Cardiac septum (tissue), 1 donor: Measurements from ENCODE around the gene NPW. TPM values are rescaled to one million over a fixed set of nuclear protein-coding genes. Genes with fewer than 3 reads are reported as not detected.
"Not testable (repeated sequence)": the region's sequence is repeated elsewhere in the genome, so short reads cannot be mapped to it uniquely, and the experiment has no call there.

Source experiments
- DNase-seq: peaks from one replicate; pipeline ENCODE4 v3.0.0-alpha.2; 2020; ENCODE audit warnings: low spot score
- intact Hi-C: fragments of 100-400 bp; cut with DNase I; formaldehyde crosslinking; loops from one replicate; pipeline ENCODE4 v1.14.0; 2022
- total RNA-seq: library from RNA; stranded (reverse); fragmentation: NEBNext Ultra II Directional; extraction: Animal tissue kit (Norgen Biotek cat#: 25700); gene quantifications from one replicate; pipeline ENCODE4 v1.2.1, GENCODE V29; 2021
- donor health status: DM: no; HTN: no; CAD: no.

Gene NPW
- total RNA-seq, 1 donor from 2014 or later = not detected

- intact Hi-C loops = loop anchor here (10.0 kb wide), 1 partner anchor 488 kb away; no protein-coding TSS in a partner anchor
- no peak for DNase-seq
Observed at GRCh38 chr16:2032285-2033056, 12.9 kb downstream of the NPW start.

DNA sequence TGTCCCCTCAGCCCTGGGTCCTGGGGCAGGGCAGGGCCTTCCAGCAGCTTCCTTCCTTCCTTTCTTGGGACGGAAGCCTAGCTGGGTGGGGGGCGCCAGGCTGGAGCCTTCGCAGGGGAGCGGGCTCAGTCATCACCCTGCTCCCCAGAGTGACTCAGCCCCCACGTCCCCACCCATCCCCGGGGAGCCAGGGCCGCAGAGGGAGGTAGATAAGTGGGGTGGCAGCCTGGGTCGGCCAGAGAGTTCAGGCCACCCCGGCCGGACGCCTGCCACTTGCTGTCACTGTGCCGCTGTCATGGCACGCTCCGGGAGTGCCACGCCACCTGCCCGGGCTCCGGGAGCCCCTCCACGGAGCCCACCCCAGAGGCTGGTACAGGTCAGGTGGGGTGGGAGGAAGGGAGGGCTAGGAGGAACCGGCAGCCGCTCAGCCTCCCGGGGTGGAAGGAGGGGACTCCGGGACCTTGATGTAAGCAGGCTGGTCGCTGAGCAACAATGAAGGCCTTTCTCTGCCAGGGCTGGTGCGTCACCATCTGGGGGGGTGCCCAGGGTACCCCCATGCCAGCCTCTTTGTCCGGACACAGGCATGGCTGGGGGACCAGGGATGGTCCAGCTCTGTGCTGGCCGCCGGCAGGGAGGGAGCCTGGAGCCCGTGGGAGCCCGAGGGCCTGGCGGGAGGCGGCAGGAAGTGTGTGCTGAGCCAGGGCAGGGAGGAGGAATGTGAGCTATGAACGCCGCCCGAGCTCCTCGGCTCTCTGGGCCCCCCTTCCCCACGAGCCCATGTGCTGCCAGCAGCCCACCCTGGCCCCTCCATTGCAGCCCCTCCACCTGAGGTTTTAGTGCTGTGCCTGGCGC, 13.7 kb downstream of the NPW start:
- DNase-seq = no peak
- intact Hi-C loops = loop anchor here (10.0 kb wide), 1 partner anchor 488 kb away; no protein-coding TSS in a partner anchor

DNA sequence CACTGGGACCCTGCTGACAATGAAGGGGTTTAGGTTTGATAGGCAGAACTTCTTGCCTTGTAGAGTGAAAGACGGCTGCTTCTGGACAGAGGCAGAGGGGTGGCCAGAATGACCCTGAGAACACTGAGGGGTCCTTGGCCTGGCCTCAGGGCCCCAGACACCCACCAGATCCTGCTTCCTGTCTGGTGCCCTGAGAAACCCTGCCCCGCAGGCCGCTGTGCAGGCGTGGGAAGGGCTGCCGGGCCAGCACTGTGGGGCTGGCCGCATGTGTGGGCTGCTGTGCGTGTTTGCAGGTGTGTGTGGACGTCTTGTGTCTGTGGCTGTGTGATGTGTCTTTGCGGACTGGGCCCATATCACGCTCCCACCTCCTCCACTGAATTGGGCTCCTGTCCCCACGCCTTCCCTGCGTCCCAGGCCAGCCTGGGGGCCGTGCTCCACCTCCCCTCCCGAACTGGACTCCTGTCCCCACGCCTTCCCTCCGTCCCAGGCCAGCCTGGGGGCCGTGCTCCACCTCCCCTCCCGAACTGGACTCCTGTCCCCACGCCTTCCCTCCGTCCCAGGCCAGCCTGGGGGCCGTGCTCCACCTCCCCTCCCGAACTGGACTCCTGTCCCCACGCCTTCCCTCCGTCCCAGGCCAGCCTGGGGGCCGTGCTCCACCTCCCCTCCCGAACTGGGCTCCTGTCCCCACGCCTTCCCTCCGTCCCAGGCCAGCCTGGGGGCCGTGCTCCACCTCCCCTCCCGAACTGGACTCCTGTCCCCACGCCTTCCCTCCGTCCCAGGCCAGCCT, 14.5 kb downstream of the NPW start:
- intact Hi-C loops = loop anchor here (10.0 kb wide), 1 partner anchor 489 kb away; no protein-coding TSS in a partner anchor

DNA sequence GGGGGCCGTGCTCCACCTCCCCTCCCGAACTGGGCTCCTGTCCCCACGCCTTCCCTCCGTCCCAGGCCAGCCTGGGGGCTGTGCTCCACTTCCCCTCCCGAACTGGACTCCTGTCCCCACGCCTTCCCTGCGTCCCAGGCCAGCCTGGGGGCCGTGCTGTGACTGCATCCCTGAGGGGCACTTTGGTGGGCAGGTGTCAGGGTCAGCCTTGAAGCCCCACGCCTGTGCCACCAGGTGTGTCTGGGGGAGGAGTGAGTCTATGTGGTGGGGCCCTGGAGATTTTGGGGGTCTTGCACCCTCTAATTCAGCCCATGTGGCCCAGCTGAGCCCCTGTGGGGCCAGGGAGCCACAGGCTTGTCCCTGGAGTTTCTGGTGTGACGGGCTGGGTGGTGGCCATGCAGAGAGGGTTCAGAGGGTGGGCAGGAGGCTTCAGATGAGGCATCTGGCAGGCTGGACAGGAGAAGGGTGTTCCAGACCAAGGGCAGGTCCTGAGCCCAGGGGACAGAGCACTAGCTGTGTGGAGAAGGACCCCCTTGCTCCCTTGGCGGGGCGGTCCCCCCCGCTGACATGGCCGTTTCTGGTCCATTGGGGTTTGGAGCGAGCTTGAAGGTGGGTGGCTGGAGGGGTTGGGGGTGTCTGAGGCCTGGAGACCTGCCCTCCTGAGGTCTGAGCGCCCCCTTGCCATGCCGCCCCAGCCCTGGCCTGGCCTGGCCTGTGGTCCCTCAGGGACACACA, 15.3 kb downstream of the NPW start:
- intact Hi-C loops = loop anchor here (10.0 kb wide), 1 partner anchor 490 kb away; no protein-coding TSS in a partner anchor
- no peak for DNase-seq

More for the DNA sequence above, 14.5 kb downstream of the NPW start:
- DNase-seq = not testable (repeated sequence)

GRCh38 chr16:2035431-2036199, 16.0 kb downstream of the NPW start:
- intact Hi-C loops = loop anchor here (10.0 kb wide), 1 partner anchor 491 kb away; no protein-coding TSS in a partner anchor
- no peak for DNase-seq

GRCh38 chr16:2036200-2036966, 16.8 kb downstream of the NPW start:
- intact Hi-C loops = loop anchor here (10.0 kb wide), 1 partner anchor 492 kb away; no protein-coding TSS in a partner anchor
- no peak for DNase-seq

GRCh38 chr16:2037115-2037514, 17.5 kb downstream of the NPW start:
- no peak for DNase-seq
- intact Hi-C loops = loop anchor here (10.0 kb wide), 1 partner anchor 492 kb away; no protein-coding TSS in a partner anchor

DNA sequence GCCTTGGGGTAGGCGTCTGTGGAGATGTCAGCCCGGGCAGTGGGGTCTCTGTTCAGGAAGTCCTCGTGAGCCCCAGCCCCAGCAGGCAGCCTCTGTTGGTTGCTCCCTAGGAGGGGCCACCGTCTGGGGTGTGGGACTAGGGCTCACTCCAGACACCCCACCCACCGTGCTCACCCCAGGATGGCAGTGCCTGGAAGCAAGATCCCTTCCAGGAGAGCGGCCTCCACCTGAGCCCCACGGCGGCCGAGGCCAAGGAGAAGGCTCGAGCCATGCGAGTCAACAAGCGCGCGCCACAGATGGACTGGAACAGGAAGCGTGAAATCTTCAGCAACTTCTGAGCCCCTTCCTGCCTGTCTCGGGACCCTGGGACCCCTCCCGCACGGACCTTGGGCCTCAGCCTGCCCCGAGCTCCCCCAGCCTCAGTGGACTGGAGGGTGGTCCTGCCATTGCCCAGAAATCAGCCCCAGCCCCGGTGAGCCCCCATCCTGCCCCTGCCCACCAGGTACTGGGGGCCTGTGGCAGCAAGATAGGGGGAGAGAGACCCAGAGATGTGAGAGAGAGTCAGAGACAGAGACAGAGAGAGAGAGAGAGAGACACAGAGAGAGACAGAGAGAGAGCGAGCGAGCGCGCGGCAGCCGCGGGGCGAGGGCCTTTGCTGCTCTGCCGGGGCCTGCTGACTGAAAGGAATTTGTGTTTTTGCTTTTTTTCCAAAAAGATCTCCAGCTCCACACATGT, 18.2 kb downstream of the NPW start:
- intact Hi-C loops = loop anchor here (10.0 kb wide), 1 partner anchor 493 kb away; no protein-coding TSS in a partner anchor
- DNase-seq = no peak

GRCh38 chr16:2038382-2039231, 19.0 kb downstream of the NPW start:
- DNase-seq = no peak
- intact Hi-C loops = loop anchor here (10.0 kb wide), 1 partner anchor 494 kb away; no protein-coding TSS in a partner anchor

DNA sequence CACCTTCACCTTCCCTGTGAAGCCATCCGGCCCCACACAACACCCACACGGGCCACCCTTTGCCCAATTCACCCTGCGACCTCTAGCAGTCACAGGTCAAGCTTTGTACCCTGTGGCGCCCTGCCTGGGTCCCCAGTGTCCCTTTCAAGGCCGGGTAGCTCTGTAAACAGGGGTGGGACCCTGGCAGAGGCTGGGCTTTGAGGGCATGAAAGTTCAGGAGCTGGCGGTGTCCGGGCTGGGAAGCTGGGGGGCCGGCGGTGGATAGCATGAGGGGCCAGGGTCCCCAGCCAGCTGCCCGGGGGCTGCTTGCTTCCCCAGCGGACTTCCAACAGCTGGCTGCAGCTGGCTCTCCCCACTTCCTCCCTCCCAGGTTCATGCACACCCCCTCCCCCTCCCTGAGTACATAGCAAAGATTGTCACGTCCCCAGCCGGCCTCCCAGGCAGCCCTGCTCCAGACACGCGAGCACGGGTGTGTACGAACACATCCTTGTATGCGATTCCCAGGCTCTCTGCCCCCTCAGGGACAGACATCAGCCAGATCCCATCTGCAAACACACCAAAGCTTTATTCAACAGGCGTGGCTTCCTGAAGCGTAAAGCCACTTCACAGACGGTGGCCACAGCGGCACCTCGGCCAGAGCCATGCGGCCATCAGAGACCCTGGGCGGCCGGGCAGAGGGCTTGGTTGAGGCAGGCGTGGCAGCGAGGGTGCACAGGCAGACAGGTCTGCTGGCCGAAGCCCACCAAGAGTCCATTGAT, 19.9 kb downstream of the NPW start:
- peak; percentile 87 for DNase-seq
- intact Hi-C loops = loop anchor here (10.0 kb wide), 1 partner anchor 495 kb away; no protein-coding TSS in a partner anchor

DNA sequence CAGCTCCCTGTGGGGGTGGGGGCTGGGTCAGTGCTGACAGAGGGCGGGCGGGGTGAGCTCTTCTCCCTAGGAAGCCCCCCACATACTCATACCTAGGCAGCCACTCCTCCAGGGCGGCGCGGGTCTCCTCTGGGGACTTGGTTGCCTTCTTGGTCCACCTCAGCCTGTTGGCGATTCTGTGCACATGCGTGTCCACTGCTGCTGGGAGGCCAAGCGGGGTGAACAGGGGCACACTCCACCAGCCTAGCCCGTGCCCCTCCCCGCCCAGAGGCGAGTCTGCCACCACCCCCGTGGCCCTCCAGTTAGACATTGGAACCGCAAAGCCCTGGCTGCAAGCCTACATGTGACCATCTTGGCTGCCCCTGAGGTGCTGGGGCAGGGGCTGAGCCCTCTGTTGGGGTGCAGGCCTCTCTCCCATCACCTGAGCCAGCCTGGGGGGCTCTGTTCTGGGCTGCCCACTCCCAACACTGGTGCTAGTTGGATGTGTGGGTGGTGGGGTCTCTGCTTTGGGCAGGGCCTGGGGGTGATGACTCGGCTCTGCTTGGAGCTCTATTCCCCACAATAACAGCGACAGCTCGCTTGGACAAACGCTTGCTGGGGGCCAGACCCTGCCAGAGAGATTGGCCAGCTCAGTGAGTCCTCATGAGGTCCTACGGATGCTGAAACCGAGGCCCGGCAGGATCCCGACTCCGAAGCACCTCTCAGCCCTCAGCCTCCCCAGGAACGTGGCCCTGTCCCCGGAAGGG, 20.6 kb downstream of the NPW start:
- no peak for DNase-seq
- intact Hi-C loops = no loop called here

GRCh38 chr16:2040787-2041522, 21.4 kb downstream of the NPW start:
- no peak for DNase-seq
- intact Hi-C loops = no loop called here

DNA sequence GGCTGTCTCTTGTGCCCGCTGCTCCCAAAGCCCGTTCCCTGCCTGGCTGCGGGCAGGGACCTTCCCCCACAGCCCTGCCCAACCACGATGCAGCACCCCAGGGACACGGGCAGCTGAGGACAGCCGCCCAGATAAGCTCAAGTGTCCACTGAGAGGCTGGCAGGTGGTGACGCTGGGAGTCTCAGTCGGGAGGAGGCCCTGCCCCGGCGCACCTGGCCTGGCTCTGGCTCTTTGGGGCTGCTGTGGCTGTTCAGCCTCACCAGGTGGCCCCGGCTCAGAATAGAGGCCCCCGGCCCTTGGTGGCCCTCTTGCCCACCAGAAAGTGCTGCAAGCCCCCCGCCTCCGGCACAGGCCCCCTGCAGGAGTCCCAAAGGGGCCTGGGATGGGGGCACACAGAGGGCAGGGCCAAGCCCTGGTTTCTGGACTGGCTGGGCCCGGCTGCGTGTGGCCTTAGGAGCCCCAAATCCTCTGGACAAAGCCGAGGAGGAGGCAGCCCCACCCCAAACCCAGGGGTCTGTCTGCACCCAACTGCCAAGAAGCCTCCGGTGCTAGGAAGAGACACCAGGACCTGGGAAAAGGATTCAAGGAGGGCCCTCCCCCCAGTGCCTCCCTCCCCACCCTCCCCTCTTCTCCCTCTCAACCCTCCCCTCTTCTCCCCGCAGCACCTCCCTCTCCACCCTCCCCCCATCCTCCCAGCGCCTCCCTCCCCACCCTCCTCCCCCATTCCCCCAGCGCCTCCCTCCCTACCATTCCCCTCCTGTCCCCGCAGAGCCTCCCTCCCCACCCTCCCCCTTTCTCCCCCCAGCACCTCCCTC, 22.8 kb downstream of the NPW start:
- no peak for DNase-seq
- intact Hi-C loops = no loop called here
